GM12801 (cell line): ENCODE results near the gene ZNF718.

Experiments used
- TF ChIP-seq, protein P1 (sequence below): IDR thresholded peaks from one replicate; pipeline ENCODE4 v1.5.1; 2011; ENCODE audit warnings: control low read depth; ENCODE audit not compliant: insufficient read length; ENCODE audit errors: extremely low read depth

Gene ZNF718

DNA sequence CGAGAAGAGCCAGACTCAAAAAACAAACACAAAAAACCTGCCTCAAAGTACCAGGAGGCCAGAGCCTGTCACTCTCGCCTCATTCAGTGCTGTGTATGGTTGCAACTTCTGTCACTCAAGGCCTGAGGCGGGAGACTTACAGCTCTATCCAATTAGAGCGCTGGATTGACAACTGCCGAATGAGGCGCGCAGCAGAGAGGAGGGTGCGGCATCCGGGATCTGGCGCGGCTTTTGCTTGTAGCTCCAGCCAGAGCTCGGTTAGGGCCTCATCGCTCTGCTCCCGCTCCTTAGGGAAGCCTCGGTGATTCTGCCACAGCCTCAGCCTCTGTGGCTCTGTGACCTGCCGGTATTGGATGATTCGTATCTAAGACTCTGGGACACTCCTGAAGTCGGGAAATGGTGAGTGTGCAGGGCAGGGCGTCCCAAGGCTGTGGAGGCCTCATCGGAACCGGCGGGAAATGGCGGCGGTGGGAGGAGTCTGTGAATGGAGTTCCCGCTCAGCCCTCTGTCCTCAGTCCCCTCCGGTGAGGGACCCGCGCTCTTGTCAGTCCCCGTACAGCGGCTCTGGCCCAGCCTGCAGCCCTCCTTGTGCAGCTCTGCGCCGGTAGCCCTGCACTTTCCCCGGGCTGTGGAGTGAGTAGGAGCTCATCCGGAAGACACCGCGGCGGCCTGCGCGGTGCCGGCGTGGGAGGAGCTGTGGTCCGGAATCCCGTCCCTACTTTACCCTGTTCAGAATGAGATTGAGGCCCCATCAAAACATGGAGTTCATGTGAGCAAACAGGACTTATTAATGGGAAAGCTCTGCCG, at the start of gene ZNF718:
Gene ZNF718 (plus strand): TSS at position 227 of the 807 bp plus-strand sequence. CDS start 170 bp downstream, at position 397.
- TF ChIP-seq, protein P1, sequence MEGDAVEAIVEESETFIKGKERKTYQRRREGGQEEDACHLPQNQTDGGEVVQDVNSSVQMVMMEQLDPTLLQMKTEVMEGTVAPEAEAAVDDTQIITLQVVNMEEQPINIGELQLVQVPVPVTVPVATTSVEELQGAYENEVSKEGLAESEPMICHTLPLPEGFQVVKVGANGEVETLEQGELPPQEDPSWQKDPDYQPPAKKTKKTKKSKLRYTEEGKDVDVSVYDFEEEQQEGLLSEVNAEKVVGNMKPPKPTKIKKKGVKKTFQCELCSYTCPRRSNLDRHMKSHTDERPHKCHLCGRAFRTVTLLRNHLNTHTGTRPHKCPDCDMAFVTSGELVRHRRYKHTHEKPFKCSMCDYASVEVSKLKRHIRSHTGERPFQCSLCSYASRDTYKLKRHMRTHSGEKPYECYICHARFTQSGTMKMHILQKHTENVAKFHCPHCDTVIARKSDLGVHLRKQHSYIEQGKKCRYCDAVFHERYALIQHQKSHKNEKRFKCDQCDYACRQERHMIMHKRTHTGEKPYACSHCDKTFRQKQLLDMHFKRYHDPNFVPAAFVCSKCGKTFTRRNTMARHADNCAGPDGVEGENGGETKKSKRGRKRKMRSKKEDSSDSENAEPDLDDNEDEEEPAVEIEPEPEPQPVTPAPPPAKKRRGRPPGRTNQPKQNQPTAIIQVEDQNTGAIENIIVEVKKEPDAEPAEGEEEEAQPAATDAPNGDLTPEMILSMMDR: no peak

DNA sequence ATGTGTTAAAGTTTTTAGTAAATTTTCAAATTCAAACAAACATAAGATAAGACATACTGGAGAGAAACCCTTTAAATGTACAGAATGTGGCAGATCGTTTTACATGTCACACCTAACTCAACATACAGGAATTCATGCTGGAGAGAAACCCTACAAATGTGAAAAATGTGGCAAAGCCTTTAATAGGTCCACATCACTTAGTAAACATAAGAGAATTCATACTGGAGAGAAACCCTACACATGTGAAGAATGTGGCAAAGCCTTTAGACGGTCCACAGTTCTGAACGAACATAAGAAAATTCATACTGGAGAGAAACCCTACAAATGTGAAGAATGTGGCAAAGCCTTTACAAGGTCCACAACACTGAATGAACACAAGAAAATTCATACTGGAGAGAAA, 38.4 kb upstream of the ZNF718 start:
- TF ChIP-seq, protein P1: no peak

DNA sequence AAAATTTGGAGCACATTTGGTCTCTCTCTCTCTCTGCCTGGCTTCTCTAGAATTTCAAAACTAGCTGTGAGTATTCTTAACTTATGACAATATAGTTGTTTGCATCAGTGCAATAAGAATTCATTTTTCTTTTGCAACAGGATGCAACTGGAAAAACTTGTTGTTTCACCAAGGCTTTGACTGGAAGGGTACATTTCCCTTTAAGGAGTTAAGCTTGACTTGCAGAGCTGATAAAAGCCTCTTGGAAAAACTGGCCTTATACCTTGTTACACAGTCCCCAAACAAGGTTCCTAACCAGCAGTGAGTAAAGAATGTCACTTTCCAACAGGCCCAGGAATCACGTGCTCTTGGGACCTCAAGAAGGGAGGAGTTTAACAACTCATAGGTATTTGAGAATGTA, 25.9 kb upstream of the ZNF718 start:
- TF ChIP-seq, protein P1: no peak

DNA sequence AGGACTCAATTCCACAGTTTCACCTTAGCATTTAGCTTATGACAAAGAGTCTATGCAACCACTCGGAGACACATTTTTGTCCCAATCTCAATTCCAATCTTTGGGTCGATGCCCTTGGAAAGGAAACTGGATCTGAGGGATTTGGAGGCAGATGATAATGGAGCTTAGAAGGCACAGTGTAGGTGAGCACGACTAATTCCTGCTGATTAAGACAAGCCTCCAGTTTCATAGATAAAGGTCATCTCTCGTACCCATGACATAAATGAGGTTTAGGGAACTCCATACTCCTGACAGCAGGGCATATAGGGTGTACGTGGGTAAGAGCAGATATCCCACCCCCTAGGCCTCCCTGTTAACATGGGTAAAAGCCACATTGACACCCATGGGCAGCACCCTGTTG, 24.4 kb upstream of the ZNF718 start:
- TF ChIP-seq, protein P1: no peak

DNA sequence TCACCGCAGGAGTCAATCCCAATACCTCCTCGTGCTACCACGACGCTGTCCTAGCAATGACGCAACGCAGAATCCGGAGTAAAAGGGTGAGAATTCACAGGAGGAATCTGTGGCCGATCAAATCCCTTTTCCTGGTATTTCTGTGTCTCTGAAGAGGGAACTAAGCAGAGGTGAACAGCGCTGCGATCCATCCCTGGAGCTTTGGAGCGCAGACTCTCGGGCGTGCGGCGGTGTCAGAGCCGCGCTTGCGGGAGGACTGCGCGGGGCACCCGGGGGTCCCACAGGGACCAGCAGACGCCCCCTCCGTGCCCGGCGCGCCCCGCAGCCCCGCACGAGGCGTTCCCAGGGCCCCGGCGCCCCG, 17.2 kb upstream of the ZNF718 start:
- TF ChIP-seq, protein P1: no peak

DNA sequence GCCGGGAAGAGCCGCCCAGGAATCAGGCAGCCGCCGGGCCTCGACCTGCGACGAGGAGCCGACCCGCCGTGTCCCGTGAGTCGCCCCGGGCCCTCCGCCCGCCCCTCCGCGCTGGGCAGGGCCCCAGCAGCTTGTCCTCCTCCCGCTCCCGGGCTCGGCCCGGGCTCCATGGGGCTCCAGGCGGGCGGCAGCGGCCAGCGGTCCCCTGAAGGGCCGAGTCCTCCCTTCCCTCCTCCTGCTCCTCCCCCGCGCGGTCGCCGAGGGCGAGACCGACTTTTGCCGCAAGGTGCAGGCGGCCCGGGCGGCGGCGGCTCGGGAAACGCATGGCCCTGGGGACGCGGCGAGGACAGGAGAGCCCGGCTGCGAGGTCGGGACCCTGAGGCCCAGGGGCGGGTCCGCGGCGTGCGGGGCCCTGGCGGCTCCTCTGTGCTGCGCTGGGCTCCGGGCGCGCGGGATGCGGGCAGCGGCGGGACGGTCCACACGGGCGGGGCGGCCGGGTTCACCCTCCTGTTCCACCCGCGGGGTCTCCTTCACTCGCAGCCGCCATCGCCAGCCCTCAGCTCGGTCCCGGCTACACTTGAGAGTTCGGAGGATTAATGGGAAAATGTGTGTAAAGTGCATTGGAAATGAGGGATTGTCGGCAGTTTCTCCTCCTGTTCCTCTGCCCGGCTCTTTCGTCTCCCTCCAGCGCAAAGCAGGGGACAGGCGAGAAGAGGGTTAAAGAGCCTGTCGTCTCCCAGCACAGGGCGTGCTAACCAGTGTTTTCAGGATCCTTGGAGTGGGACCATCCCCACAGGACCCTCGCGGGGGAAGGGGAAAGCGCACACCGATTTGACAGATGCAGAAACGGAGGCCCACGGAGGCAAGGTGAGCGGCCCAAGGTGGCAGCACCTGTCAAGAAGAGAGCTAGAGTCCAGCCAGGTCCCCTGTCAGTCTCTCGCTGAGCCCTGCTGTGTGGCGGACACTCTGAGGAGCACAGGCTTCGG, 16.6 kb upstream of the ZNF718 start:
- TF ChIP-seq, protein P1: no peak

DNA sequence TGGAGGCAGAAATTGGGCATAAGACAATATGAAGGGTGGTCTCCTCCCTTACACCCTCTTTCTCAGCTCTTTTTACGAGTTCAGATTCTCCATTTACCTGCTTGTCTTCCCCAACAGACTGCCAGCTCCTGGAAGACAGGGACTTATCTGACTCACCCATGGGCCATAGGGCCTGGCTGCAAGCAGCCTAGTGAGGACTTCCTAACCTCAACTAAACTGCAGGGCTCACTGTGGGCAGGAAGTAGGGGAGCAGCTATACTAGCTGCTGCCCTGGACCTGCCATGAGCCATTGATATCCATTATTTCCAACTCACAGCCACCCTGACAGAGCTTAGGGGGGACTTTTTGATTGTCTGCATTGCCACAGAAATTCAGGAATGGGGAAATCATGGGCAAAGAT, 11.5 kb upstream of the ZNF718 start:
- TF ChIP-seq, protein P1: no peak
